ENCODE results near the gene FLOT2.

FLOT2 gene

GRCh38 chr17:28911411-28912045 lies 14.0 kb upstream of the FLOT2 start:
- Histone ChIP-seq H2AFZ (ENCODE audit: insufficient read depth, low read length, poor library complexity) (no peak overlapping the region), H3K36me3 (ENCODE audit: control insufficient read depth in 1 of 2, insufficient read depth in 2 of 2, low read length in 2 of 2) (peaks cover 66 to 89% of the 10 kb centered on the region in 2 experiments), H4K91ac (ENCODE audit: low read depth, low read length) (no peak overlapping the region), H3K27me3 (ENCODE audit: insufficient read depth, low read length) (no peaks in the 10 kb centered on the region), H3K4me1 (ENCODE audit: control insufficient read depth in 1 of 2, insufficient read depth in 2 of 2, low read length in 2 of 2) (no peaks in the 10 kb centered on the region), H2BK5ac (ENCODE audit: low read depth, low read length, poor library complexity) (no peak overlapping the region), H2BK12ac (ENCODE audit: low read length) (no peak overlapping the region), H3K23ac (ENCODE audit: low read length) (no peak overlapping the region), H2BK120ac (ENCODE audit: insufficient read depth, low read length, poor library complexity) (no peak overlapping the region), H3K4me2 (ENCODE audit: low read length) (no peak overlapping the region), H4K8ac (ENCODE audit: low read depth, low read length) (no peak overlapping the region), H3K4me3 (ENCODE audit: low read depth, low read length) (no peak overlapping the region), H3K14ac (ENCODE audit: low read length) (no peak overlapping the region), H3K9ac (ENCODE audit: low read length) (no peak overlapping the region), H3K79me1 (ENCODE audit: low read length) (no peaks in the 10 kb centered on the region), H3K9me3 (ENCODE audit: insufficient read depth, low read depth, low read length) (peaks cover 2% of the 10 kb centered on the region), H4K12ac (ENCODE audit: low read depth, low read length) (no peak overlapping the region), H3K79me2 (ENCODE audit: control insufficient read depth, insufficient read depth, low read length, poor library complexity) (no peaks in the 10 kb centered on the region), H3K4ac (ENCODE audit: low read depth, low read length) (no peak overlapping the region), H3K18ac (ENCODE audit: low read length) (no peak overlapping the region), H3K27ac (ENCODE audit: low read depth, low read length) (no peak overlapping the region), H2AK5ac (ENCODE audit: low read length) (no peak overlapping the region)
- WGBS (ENCODE audit: extremely low coverage, insufficient coverage, insufficient read length) = no CpG with 5 or more reads among the region's 13 CpGs
- peak; percentile 92 to 96 for DNase-seq

DNA sequence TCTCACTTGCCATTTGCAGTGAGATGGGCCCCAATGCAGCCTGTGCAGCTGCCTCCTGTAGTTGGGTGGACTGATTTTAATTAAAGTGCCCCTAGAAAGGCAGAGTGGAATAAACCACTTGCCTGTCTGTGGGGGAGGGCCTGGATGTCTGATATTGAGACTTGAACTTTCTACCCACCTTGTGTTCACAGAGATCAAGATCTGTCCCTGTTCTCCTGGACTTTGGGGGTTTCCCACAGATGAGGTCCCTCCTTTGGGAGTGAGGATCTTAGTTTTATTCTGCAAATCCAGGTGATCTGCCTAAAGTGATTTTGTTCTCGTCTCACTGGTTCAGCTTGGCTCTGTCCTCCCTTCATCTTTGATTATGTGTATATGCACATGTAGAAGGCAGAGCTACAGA lies 13.0 kb upstream of the FLOT2 start:
- Histone ChIP-seq H3K27me3 (ENCODE audit: insufficient read depth, low read length) (no peaks in the 10 kb centered on the region), H3K14ac (ENCODE audit: low read length) (no peak overlapping the region), H2BK12ac (ENCODE audit: low read length) (no peak overlapping the region), H3K4ac (ENCODE audit: low read depth, low read length) (no peak overlapping the region), H4K91ac (ENCODE audit: low read depth, low read length) (no peak overlapping the region), H3K79me2 (ENCODE audit: control insufficient read depth, insufficient read depth, low read length, poor library complexity) (no peaks in the 10 kb centered on the region), H3K9ac (ENCODE audit: low read length) (no peak overlapping the region), H3K18ac (ENCODE audit: low read length) (no peak overlapping the region), H3K36me3 (ENCODE audit: control insufficient read depth in 1 of 2, insufficient read depth in 2 of 2, low read length in 2 of 2) (peaks cover 70 to 88% of the 10 kb centered on the region in 2 experiments), H2AFZ (ENCODE audit: insufficient read depth, low read length, poor library complexity) (no peak overlapping the region), H3K23ac (ENCODE audit: low read length) (no peak overlapping the region), H3K27ac (ENCODE audit: low read depth, low read length) (no peak overlapping the region), H4K12ac (ENCODE audit: low read depth, low read length) (no peak overlapping the region), H3K9me3 (ENCODE audit: insufficient read depth, low read depth, low read length) (peaks cover 4% of the 10 kb centered on the region), H3K4me2 (ENCODE audit: low read length) (no peak overlapping the region), H2BK5ac (ENCODE audit: low read depth, low read length, poor library complexity) (no peak overlapping the region), H2AK5ac (ENCODE audit: low read length) (no peak overlapping the region), H4K8ac (ENCODE audit: low read depth, low read length) (no peak overlapping the region), H2BK120ac (ENCODE audit: insufficient read depth, low read length, poor library complexity) (no peak overlapping the region), H3K79me1 (ENCODE audit: low read length) (no peaks in the 10 kb centered on the region), H3K4me3 (ENCODE audit: low read depth, low read length) (no peak overlapping the region), H3K4me1 (ENCODE audit: control insufficient read depth in 1 of 2, insufficient read depth in 2 of 2, low read length in 2 of 2) (no peaks in the 10 kb centered on the region)
- no peak for DNase-seq
- no CpG with 5 or more reads among the region's 1 CpG for WGBS (ENCODE audit: extremely low coverage, insufficient coverage, insufficient read length)

GRCh38 chr17:28908640-28909167 lies 11.2 kb upstream of the FLOT2 start:
- Histone ChIP-seq H4K8ac (ENCODE audit: low read depth, low read length) (no peak overlapping the region), H3K27me3 (ENCODE audit: insufficient read depth, low read length) (no peaks in the 10 kb centered on the region), H3K14ac (ENCODE audit: low read length) (no peak overlapping the region), H4K91ac (ENCODE audit: low read depth, low read length) (no peak overlapping the region), H3K4me2 (ENCODE audit: low read length) (no peak overlapping the region), H3K4me3 (ENCODE audit: low read depth, low read length) (no peak overlapping the region), H3K9ac (ENCODE audit: low read length) (no peak overlapping the region), H3K79me2 (ENCODE audit: control insufficient read depth, insufficient read depth, low read length, poor library complexity) (no peaks in the 10 kb centered on the region), H3K4me1 (ENCODE audit: control insufficient read depth in 1 of 2, insufficient read depth in 2 of 2, low read length in 2 of 2) (peaks cover 0 to 2% of the 10 kb centered on the region in 2 experiments), H2BK12ac (ENCODE audit: low read length) (no peak overlapping the region), H2AFZ (ENCODE audit: insufficient read depth, low read length, poor library complexity) (no peak overlapping the region), H3K27ac (ENCODE audit: low read depth, low read length) (no peak overlapping the region), H3K4ac (ENCODE audit: low read depth, low read length) (no peak overlapping the region), H3K18ac (ENCODE audit: low read length) (no peak overlapping the region), H3K36me3 (ENCODE audit: control insufficient read depth in 1 of 2, insufficient read depth in 2 of 2, low read length in 2 of 2) (peaks cover 65 to 75% of the 10 kb centered on the region in 2 experiments), H2BK5ac (ENCODE audit: low read depth, low read length, poor library complexity) (no peak overlapping the region), H3K9me3 (ENCODE audit: insufficient read depth, low read depth, low read length) (peaks cover 4% of the 10 kb centered on the region), H3K23ac (ENCODE audit: low read length) (no peak overlapping the region), H4K12ac (ENCODE audit: low read depth, low read length) (no peak overlapping the region), H3K79me1 (ENCODE audit: low read length) (no peaks in the 10 kb centered on the region), H2AK5ac (ENCODE audit: low read length) (no peak overlapping the region), H2BK120ac (ENCODE audit: insufficient read depth, low read length, poor library complexity) (no peak overlapping the region)
- no peak for DNase-seq
- WGBS (ENCODE audit: extremely low coverage, insufficient coverage, insufficient read length) = no CpG with 5 or more reads among the region's 6 CpGs

- no peak overlapping the region for H2BK5ac ChIP-seq (ENCODE audit: low read depth, low read length, poor library complexity)
- H3K18ac ChIP-seq (ENCODE audit: low read length) = no peak overlapping the region
- H3K9me3 ChIP-seq (ENCODE audit: insufficient read depth, low read depth, low read length) = peaks cover 4% of the 10 kb centered on the region
- no peak overlapping the region for H3K4me3 ChIP-seq (ENCODE audit: low read depth, low read length)
- DNase-seq = no peak
- H2BK12ac ChIP-seq (ENCODE audit: low read length) = no peak overlapping the region
- peaks cover 58 to 67% of the 10 kb centered on the region in 2 experiments for H3K36me3 ChIP-seq (ENCODE audit: control insufficient read depth in 1 of 2, insufficient read depth in 2 of 2, low read length in 2 of 2)
- H2AFZ ChIP-seq (ENCODE audit: insufficient read depth, low read length, poor library complexity) = no peak overlapping the region
- H3K79me2 ChIP-seq (ENCODE audit: control insufficient read depth, insufficient read depth, low read length, poor library complexity) = no peaks in the 10 kb centered on the region
- no peaks in the 10 kb centered on the region for H3K79me1 ChIP-seq (ENCODE audit: low read length)
- no peak overlapping the region for H3K23ac ChIP-seq (ENCODE audit: low read length)
- no peak overlapping the region for H4K91ac ChIP-seq (ENCODE audit: low read depth, low read length)
- WGBS (ENCODE audit: extremely low coverage, insufficient coverage, insufficient read length) = no CpG with 5 or more reads among the region's 3 CpGs
- no peak overlapping the region for H3K4ac ChIP-seq (ENCODE audit: low read depth, low read length)
- no peak overlapping the region for H3K14ac ChIP-seq (ENCODE audit: low read length)
- no peak overlapping the region for H2AK5ac ChIP-seq (ENCODE audit: low read length)
- H3K4me2 ChIP-seq (ENCODE audit: low read length) = no peak overlapping the region
- H3K27ac ChIP-seq (ENCODE audit: low read depth, low read length) = no peak overlapping the region
- H2BK120ac ChIP-seq (ENCODE audit: insufficient read depth, low read length, poor library complexity) = no peak overlapping the region
- H4K8ac ChIP-seq (ENCODE audit: low read depth, low read length) = no peak overlapping the region
- H3K9ac ChIP-seq (ENCODE audit: low read length) = no peak overlapping the region
- H4K12ac ChIP-seq (ENCODE audit: low read depth, low read length) = no peak overlapping the region
- H3K27me3 ChIP-seq (ENCODE audit: insufficient read depth, low read length) = no peaks in the 10 kb centered on the region
- peaks cover 2 to 5% of the 10 kb centered on the region in 2 experiments for H3K4me1 ChIP-seq (ENCODE audit: control insufficient read depth in 1 of 2, insufficient read depth in 2 of 2, low read length in 2 of 2)
Observed at GRCh38 chr17:28907709-28908475, 10.4 kb upstream of the FLOT2 start.
